IPS DF 6.9 (cell line): ENCODE results near the gene F13B.
"Not testable (repeated sequence)": the region's sequence is repeated elsewhere in the genome, so short reads cannot be mapped to it uniquely, and the experiment has no call there.

Source experiments
- DNase-seq: peaks from one replicate; pipeline ENCODE4 v3.0.0-alpha.2; 2013; ENCODE audit warnings: low read depth, low spot score
- H3K27ac ChIP-seq: one replicate; pipeline ENCODE4 v1.5.1; 2013; ENCODE audit warnings: low read length, control low read depth
- H3K27me3 ChIP-seq: 2 replicates; pipeline ENCODE4 v1.6.1; 2013; ENCODE audit warnings: mild to moderate bottlenecking, low read length; ENCODE audit not compliant: control insufficient read depth, insufficient read depth
- H3K36me3 ChIP-seq: 2 replicates; pipeline ENCODE4 v1.6.1; 2013; ENCODE audit warnings: low read length; ENCODE audit not compliant: control insufficient read depth, insufficient read depth
- H3K4me1 ChIP-seq: 2 replicates; pipeline ENCODE4 v1.6.1; 2013; ENCODE audit warnings: low read length; ENCODE audit not compliant: control insufficient read depth, insufficient read depth
- H3K4me3 ChIP-seq: 2 replicates; pipeline ENCODE4 v1.5.1; 2013; ENCODE audit warnings: mild to moderate bottlenecking, low read length
- H3K9me3 ChIP-seq: 2 replicates; pipeline ENCODE4 v1.6.1; 2013; ENCODE audit warnings: low read length, inconsistent platforms; ENCODE audit not compliant: control insufficient read depth, insufficient read depth
- WGBS: extraction: QIAGEN DNeasy Blood & Tissue Kit; methylation state at CpG from one replicate; pipeline ENCODE4 v1.1.7; 2013; ENCODE audit warnings: mixed read lengths, missing lambda C conversion rate; ENCODE audit not compliant: insufficient read length, insufficient coverage; 5-methylcytosine and 5-hydroxymethylcytosine counted together

F13B gene, protein sequence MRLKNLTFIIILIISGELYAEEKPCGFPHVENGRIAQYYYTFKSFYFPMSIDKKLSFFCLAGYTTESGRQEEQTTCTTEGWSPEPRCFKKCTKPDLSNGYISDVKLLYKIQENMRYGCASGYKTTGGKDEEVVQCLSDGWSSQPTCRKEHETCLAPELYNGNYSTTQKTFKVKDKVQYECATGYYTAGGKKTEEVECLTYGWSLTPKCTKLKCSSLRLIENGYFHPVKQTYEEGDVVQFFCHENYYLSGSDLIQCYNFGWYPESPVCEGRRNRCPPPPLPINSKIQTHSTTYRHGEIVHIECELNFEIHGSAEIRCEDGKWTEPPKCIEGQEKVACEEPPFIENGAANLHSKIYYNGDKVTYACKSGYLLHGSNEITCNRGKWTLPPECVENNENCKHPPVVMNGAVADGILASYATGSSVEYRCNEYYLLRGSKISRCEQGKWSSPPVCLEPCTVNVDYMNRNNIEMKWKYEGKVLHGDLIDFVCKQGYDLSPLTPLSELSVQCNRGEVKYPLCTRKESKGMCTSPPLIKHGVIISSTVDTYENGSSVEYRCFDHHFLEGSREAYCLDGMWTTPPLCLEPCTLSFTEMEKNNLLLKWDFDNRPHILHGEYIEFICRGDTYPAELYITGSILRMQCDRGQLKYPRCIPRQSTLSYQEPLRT

GRCh38 chr1:197066719-197067456 lies at the start of gene F13B:
TSS of gene F13B (minus strand) at chr1:197067260. CDS start at chr1:197067223, 37 bp downstream.
- Histone ChIP-seq H3K27me3 (no peaks in the 10 kb centered on the region), H3K4me1 (no peaks in the 10 kb centered on the region), H3K27ac (no peak within 1 kb of the TSS), H3K4me3 (no peak within 1 kb of the TSS), H3K9me3 (no peaks in the 10 kb centered on the region), H3K36me3 (no peaks in the 10 kb centered on the region)
- no peak for DNase-seq
- WGBS: no CpG with 5 or more reads among the region's 3 CpGs

GRCh38 chr1:197116156-197116555 lies 49.1 kb upstream of the F13B start:
- H3K4me1 ChIP-seq: no peaks in the 10 kb centered on the region
- H3K4me3 ChIP-seq: no peak overlapping the region
- no peaks in the 10 kb centered on the region for H3K27me3 ChIP-seq
- DNase-seq: no peak
- peaks cover 4% of the 10 kb centered on the region; the same call in 1 of the 2 replicates for H3K36me3 ChIP-seq
- no peak overlapping the region for H3K27ac ChIP-seq
- H3K9me3 ChIP-seq: no peaks in the 10 kb centered on the region
- WGBS: no CpG with 5 or more reads among the region's 2 CpGs

- H3K9me3 ChIP-seq: no peaks in the 10 kb centered on the region
- H3K4me3 ChIP-seq: no peak overlapping the region
- no peak overlapping the region for H3K27ac ChIP-seq
- DNase-seq: no peak
- H3K36me3 ChIP-seq: peaks cover 2% of the 10 kb centered on the region; the same call in 1 of the 2 replicates
- WGBS: no CpG with 5 or more reads among the region's 1 CpG
- no peaks in the 10 kb centered on the region for H3K27me3 ChIP-seq
- no peaks in the 10 kb centered on the region for H3K4me1 ChIP-seq
Observed at GRCh38 chr1:197106869-197107268, 39.8 kb upstream of the F13B start.

DNA sequence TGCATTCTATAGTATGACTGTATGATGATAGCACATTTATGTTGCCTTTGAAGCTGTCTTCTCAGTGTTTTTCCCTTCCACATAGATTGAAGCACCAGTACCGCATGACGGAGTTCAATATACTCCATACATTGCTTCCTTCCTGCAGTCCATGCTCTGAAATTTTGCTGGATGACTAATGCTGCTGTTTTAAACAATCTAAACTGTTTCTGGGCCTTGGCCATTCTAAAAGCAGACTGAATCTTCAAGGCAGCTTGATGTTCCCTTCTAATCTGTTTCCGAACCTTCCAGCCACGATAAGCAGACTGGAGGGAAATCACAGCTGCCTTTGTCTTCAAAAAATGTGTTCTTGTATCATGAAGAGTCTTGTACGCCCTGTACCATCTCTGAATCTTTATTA lies 36.2 kb upstream of the F13B start:
- Histone ChIP-seq H3K27me3 (no peaks in the 10 kb centered on the region), H3K4me1 (no peaks in the 10 kb centered on the region), H3K4me3 (no peak overlapping the region), H3K27ac (no peak overlapping the region), H3K9me3 (no peaks in the 10 kb centered on the region), H3K36me3 (peaks cover 2% of the 10 kb centered on the region; the same call in 1 of the 2 replicates)
- no peak for DNase-seq
- no CpG with 5 or more reads among the region's 5 CpGs for WGBS

GRCh38 chr1:197101978-197102377 lies 34.9 kb upstream of the F13B start:
- Histone ChIP-seq H3K27me3 (no peaks in the 10 kb centered on the region), H3K4me3 (no peak overlapping the region), H3K9me3 (no peaks in the 10 kb centered on the region), H3K36me3 (peaks cover 2% of the 10 kb centered on the region; the same call in 1 of the 2 replicates), H3K4me1 (no peaks in the 10 kb centered on the region), H3K27ac (no peak overlapping the region)
- WGBS: no CpG with 5 or more reads among the region's 3 CpGs
- no peak for DNase-seq

DNA sequence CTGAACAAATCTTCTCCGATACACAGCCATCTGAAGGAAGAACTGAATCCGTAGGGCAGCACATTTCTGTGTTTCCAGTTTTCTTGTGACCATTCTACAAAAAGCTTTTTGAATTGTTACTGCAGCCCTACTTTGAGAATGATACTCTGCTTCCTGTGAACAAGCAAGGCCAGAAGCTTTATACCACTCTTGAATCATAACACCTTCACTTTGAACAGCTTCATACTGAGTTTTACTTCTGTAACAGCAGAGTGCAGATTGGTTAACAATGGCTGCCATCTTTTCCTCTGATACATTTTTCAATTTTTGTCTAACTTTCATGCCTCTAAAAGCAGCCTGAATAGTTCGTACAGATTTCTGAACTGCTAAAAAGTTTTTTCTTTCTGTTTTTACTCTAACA lies 33.6 kb upstream of the F13B start:
- no CpG with 5 or more reads among the region's 3 CpGs for WGBS
- Histone ChIP-seq H3K4me1 (no peaks in the 10 kb centered on the region), H3K9me3 (no peaks in the 10 kb centered on the region), H3K27me3 (no peaks in the 10 kb centered on the region), H3K36me3 (no peaks in the 10 kb centered on the region; the same call in 1 of the 2 replicates), H3K4me3 (no peak overlapping the region), H3K27ac (no peak overlapping the region)
- no peak for DNase-seq

GRCh38 chr1:197099444-197099843 lies 32.4 kb upstream of the F13B start:
- H3K9me3 ChIP-seq: no peaks in the 10 kb centered on the region

GRCh38 chr1:197096971-197097370 lies 29.9 kb upstream of the F13B start:
- not testable (repeated sequence) for H3K4me1 ChIP-seq, H3K36me3 ChIP-seq, H3K27me3 ChIP-seq, H3K4me3 ChIP-seq, H3K9me3 ChIP-seq, H3K27ac ChIP-seq, DNase-seq
- WGBS: no CpG with 5 or more reads among the region's 2 CpGs

More at GRCh38 chr1:197099444-197099843, 32.4 kb upstream of the F13B start:
- H3K27me3 ChIP-seq: no peaks in the 10 kb centered on the region
- H3K4me3 ChIP-seq: no peak overlapping the region
- no peak for DNase-seq
- H3K4me1 ChIP-seq: no peaks in the 10 kb centered on the region
- H3K27ac ChIP-seq: no peak overlapping the region
- H3K36me3 ChIP-seq: no peaks in the 10 kb centered on the region; the same call in 1 of the 2 replicates

- Histone ChIP-seq H3K27me3 (no peaks in the 10 kb centered on the region), H3K4me1 (no peaks in the 10 kb centered on the region), H3K9me3 (no peaks in the 10 kb centered on the region), H3K27ac (no peak overlapping the region), H3K4me3 (no peak overlapping the region), H3K36me3 (no peaks in the 10 kb centered on the region; the same call in 1 of the 2 replicates)
- WGBS: no CpG with 5 or more reads among the region's 1 CpG
- DNase-seq: no peak
Observed at GRCh38 chr1:197096137-197096536, 29.1 kb upstream of the F13B start.

DNA sequence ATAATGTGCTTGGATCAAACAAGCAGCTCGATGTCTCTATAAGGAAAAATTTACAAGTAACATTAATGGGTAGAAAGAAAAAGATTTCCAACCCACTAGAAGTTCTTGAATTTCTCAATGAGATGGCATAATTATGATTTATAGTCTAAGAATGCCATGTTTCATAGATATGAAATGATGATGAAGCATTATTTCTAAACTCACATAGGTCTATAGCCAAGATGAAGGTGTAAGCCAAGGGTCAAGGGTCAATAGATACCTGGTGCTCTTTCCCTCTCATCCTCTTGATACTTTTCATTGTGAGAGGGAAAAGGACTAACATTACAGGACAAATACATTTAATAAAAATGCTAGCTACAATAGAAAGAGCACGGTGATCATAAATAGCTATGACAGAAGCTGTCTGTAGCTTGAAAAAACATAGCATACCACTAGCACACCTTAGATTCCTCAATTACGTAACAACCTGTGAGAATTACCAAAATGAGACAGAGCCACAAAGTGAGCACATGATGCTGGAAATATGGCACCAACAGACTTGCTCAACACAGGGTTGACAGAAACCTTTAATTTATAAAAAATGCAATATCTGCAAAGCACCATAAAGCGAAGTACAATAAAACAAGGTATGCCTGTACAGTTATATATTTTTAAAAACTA lies 26.3 kb upstream of the F13B start:
- WGBS: no CpG with 5 or more reads among the region's 4 CpGs
- DNase-seq: no peak
- Histone ChIP-seq H3K9me3 (no peaks in the 10 kb centered on the region), H3K36me3 (no peaks in the 10 kb centered on the region; the same call in 1 of the 2 replicates), H3K4me3 (no peak overlapping the region), H3K27ac (no peak overlapping the region), H3K4me1 (no peaks in the 10 kb centered on the region), H3K27me3 (no peaks in the 10 kb centered on the region)
